ENCODE results near the gene ABI3BP.

The ABI3BP gene

GRCh38 chr3:100927775-100928174, 65.4 kb downstream of the ABI3BP start:
- H3K9me3 ChIP-seq (ENCODE audit: insufficient read depth, low read length), result no peaks in the 10 kb centered on the region
- H3K36me3 ChIP-seq (ENCODE audit: low read length), result no peaks in the 10 kb centered on the region
- H3K4me3 ChIP-seq (ENCODE audit: insufficient read depth, low read length, poor library complexity, severe bottlenecking), result no peak overlapping the region
- no peaks in the 10 kb centered on the region for H4K20me1 ChIP-seq (ENCODE audit: low read depth, low read length)
- no peak overlapping the region for H2AFZ ChIP-seq (ENCODE audit: low read depth, low read length, severe bottlenecking)
- H3F3A ChIP-seq (ENCODE audit: insufficient read depth), result no peaks in the 10 kb centered on the region
- no peak for TF ChIP-seq CTCF (IDR thresholded peaks at IDR 0.05; ENCODE audit: insufficient read depth, low read length, poor library complexity, severe bottlenecking)
- TF ChIP-seq EZH2phosphoT487 (conservative IDR thresholded peaks at IDR 0.05; ENCODE audit: low read length), result no peak
- H3K4me2 ChIP-seq (ENCODE audit: low read depth, low read length, poor library complexity, severe bottlenecking), result no peak overlapping the region
- no peaks in the 10 kb centered on the region for H3K79me2 ChIP-seq (ENCODE audit: insufficient read depth, low read length)
- no peaks in the 10 kb centered on the region for H3K27me3 ChIP-seq (ENCODE audit: low read length)
- H3K27ac ChIP-seq (ENCODE audit: low read depth, low read length), result no peak overlapping the region
- no peak overlapping the region for H3K9ac ChIP-seq (ENCODE audit: low read length)
- H3K9me2 ChIP-seq (replicated peaks; ENCODE audit: insufficient read depth, low read length), result no peaks in the 10 kb centered on the region

- no peaks in the 10 kb centered on the region for H3K79me2 ChIP-seq (ENCODE audit: insufficient read depth, low read length)
- H3K36me3 ChIP-seq (ENCODE audit: low read length), result no peaks in the 10 kb centered on the region
- H4K20me1 ChIP-seq (ENCODE audit: low read depth, low read length), result no peaks in the 10 kb centered on the region
- H3K9ac ChIP-seq (ENCODE audit: low read length), result no peak overlapping the region
- no peak overlapping the region for H3K4me3 ChIP-seq (ENCODE audit: insufficient read depth, low read length, poor library complexity, severe bottlenecking)
- no peak for TF ChIP-seq CTCF (IDR thresholded peaks at IDR 0.05; ENCODE audit: insufficient read depth, low read length, poor library complexity, severe bottlenecking)
- no peak for TF ChIP-seq EZH2phosphoT487 (conservative IDR thresholded peaks at IDR 0.05; ENCODE audit: low read length)
- H3F3A ChIP-seq (ENCODE audit: insufficient read depth), result no peaks in the 10 kb centered on the region
- no peak overlapping the region for H2AFZ ChIP-seq (ENCODE audit: low read depth, low read length, severe bottlenecking)
- no peaks in the 10 kb centered on the region for H3K27me3 ChIP-seq (ENCODE audit: low read length)
- H3K4me2 ChIP-seq (ENCODE audit: low read depth, low read length, poor library complexity, severe bottlenecking), result no peak overlapping the region
- no peak overlapping the region for H3K27ac ChIP-seq (ENCODE audit: low read depth, low read length)
- H3K9me3 ChIP-seq (ENCODE audit: insufficient read depth, low read length), result no peaks in the 10 kb centered on the region
- no peaks in the 10 kb centered on the region for H3K9me2 ChIP-seq (replicated peaks; ENCODE audit: insufficient read depth, low read length)
These were observed 77.3 kb downstream of the ABI3BP start for GRCh38 chr3:100915706-100916495.

GRCh38 chr3:100913870-100914648, 79.2 kb downstream of the ABI3BP start:
- Histone ChIP-seq H3K9me3 (ENCODE audit: insufficient read depth, low read length) (no peaks in the 10 kb centered on the region), H2AFZ (ENCODE audit: low read depth, low read length, severe bottlenecking) (no peak overlapping the region), H3K4me2 (ENCODE audit: low read depth, low read length, poor library complexity, severe bottlenecking) (no peak overlapping the region), H3K36me3 (ENCODE audit: low read length) (no peaks in the 10 kb centered on the region), H3K9ac (ENCODE audit: low read length) (no peak overlapping the region), H3K4me3 (ENCODE audit: insufficient read depth, low read length, poor library complexity, severe bottlenecking) (no peak overlapping the region), H4K20me1 (ENCODE audit: low read depth, low read length) (no peaks in the 10 kb centered on the region), H3K27me3 (ENCODE audit: low read length) (no peaks in the 10 kb centered on the region), H3K9me2 (replicated peaks; ENCODE audit: insufficient read depth, low read length) (no peaks in the 10 kb centered on the region), H3K27ac (ENCODE audit: low read depth, low read length) (no peak overlapping the region), H3K79me2 (ENCODE audit: insufficient read depth, low read length) (no peaks in the 10 kb centered on the region), H3F3A (ENCODE audit: insufficient read depth) (no peaks in the 10 kb centered on the region)
- TF ChIP-seq EZH2phosphoT487 (conservative IDR thresholded peaks at IDR 0.05; ENCODE audit: low read length) (no peak), CTCF (IDR thresholded peaks at IDR 0.05; ENCODE audit: insufficient read depth, low read length, poor library complexity, severe bottlenecking) (no peak)

Measured in SU-DHL-6 (cell line).